HEK293T (cell line): ENCODE measurements around the gene PAIP2.

Source experiments
- ARNT ChIP-seq: fragments of 450-650 bp; IDR thresholded peaks from 2 replicates; pipeline ENCODE4 v1.6.1; 2017; ENCODE audit warnings: mild to moderate bottlenecking
- BHLHE40 ChIP-seq: fragments of 450-650 bp; IDR thresholded peaks from 2 replicates; pipeline ENCODE4 v1.6.1; 2016; ENCODE audit warnings: mild to moderate bottlenecking, moderate library complexity, borderline replicate concordance
- ELF4 ChIP-seq: fragments of 450-650 bp; IDR thresholded peaks from 2 replicates; pipeline ENCODE4 v1.6.1; 2017; ENCODE audit warnings: antibody characterized with exemption
- FOXA1 ChIP-seq: fragments of 450-650 bp; IDR thresholded peaks from 2 replicates; pipeline ENCODE4 v1.6.1; 2016; ENCODE audit warnings: mild to moderate bottlenecking
- FOXK2 ChIP-seq: fragments of 450-650 bp; IDR thresholded peaks from 2 replicates; pipeline ENCODE4 v1.6.1; 2016; ENCODE audit warnings: mild to moderate bottlenecking
- FOXM1 ChIP-seq: fragments of 450-650 bp; IDR thresholded peaks from 2 replicates; pipeline ENCODE4 v1.6.1; 2017; ENCODE audit warnings: mild to moderate bottlenecking, borderline replicate concordance
- L3MBTL2 ChIP-seq: fragments of 450-650 bp; conservative IDR thresholded peaks from 2 replicates; pipeline ENCODE4 v1.6.1; 2016; ENCODE audit warnings: mild to moderate bottlenecking
- PKNOX1 ChIP-seq: fragments of 450-650 bp; IDR thresholded peaks from 2 replicates; pipeline ENCODE4 v1.6.1; 2016
- SP1 ChIP-seq: fragments of 450-650 bp; IDR thresholded peaks from 2 replicates; pipeline ENCODE4 v1.6.1; 2017
- SUZ12 ChIP-seq: fragments of 450-650 bp; IDR thresholded peaks from 2 replicates; pipeline ENCODE4 v1.6.1; 2016; ENCODE audit warnings: mild to moderate bottlenecking
- TARDBP ChIP-seq: fragments of 450-650 bp; IDR thresholded peaks from 2 replicates; pipeline ENCODE4 v1.6.1; 2016

GRCh38 chr5:139407517-139407916 lies 65.9 kb downstream of the PAIP2 start:
- TF ChIP-seq SP1: no peak
- no peak for TF ChIP-seq SUZ12
- no peak for TF ChIP-seq TARDBP
- TF ChIP-seq FOXK2: no peak
- no peak for TF ChIP-seq FOXA1
- TF ChIP-seq ARNT: no peak
- TF ChIP-seq PKNOX1: no peak
- TF ChIP-seq ELF4: no peak
- no peak for TF ChIP-seq L3MBTL2
- no peak for TF ChIP-seq BHLHE40
- no peak for TF ChIP-seq FOXM1
